Endothelial cell of umbilical vein (primary cell): ENCODE measurements around the gene DACT3. TPM values are rescaled to one million over a fixed set of nuclear protein-coding genes. Genes with fewer than 3 reads are reported as not detected.

ENCODE experiments used
- BruUV-seq: library from RNA; stranded (reverse); fragments of 400-500 nt; replicated peaks from 2 replicates; lab custom pipeline; 2021; lab: Mats Ljungman, UMichigan
- CTCF ChIA-PET: fragments of 300-600, 350-600 bp; sonication (Branson Sonifier 250); formaldehyde crosslinking; loops from one replicate; lab custom pipeline; 2021; ENCODE audit warnings: antibody characterized with exemption, inconsistent platforms; lab: Charles Lee
- POLR2A ChIA-PET: fragments of 300-600, 350-600 bp; sonication (Branson Sonifier 250); formaldehyde crosslinking; loops from one replicate; lab custom pipeline; 2021; ENCODE audit warnings: antibody characterized with exemption, inconsistent platforms; lab: Charles Lee
- DNase-seq: peaks from one replicate; pipeline ENCODE4 v3.0.0-alpha.2; 2011; ENCODE audit warnings: low read depth, low spot score
- FAIRE-seq: peaks from 2 replicates; lab custom pipeline; 2011; peaks lifted over from hg19 to GRCh38; lab: Jason Lieb, UNC
- H2AFZ ChIP-seq: 2 replicates; pipeline ENCODE4 v1.6.0; 2012; ENCODE audit warnings: low read depth, low read length, control low read depth, inconsistent platforms
- H3K27ac ChIP-seq: 2 replicates; pipeline ENCODE4 v1.5.1; 2011; ENCODE audit warnings: low read depth, mild to moderate bottlenecking, control low read depth, low read length, moderate library complexity; ENCODE audit not compliant: insufficient read depth
- H3K27me3 ChIP-seq, 2 experiments: 2 replicates each; pipeline versions ENCODE4 v1.6.0 to v1.6.1; 2011; ENCODE audit warnings: low read length in 2 of 2, mixed read lengths in 1 of 2; ENCODE audit not compliant: control insufficient read depth in 2 of 2, insufficient read depth in 2 of 2
- H3K36me3 ChIP-seq, 2 experiments: 2 replicates in 1 of 2; 3 replicates in 1 of 2; pipeline ENCODE4 v1.5.1; 2011; ENCODE audit warnings: low read length in 2 of 2, mild to moderate bottlenecking in 1 of 2, moderate library complexity in 1 of 2; ENCODE audit not compliant: control insufficient read depth in 2 of 2, insufficient read depth in 2 of 2; ENCODE audit errors: extremely low read depth in 1 of 2
- H3K4me1 ChIP-seq: 3 replicates; pipeline ENCODE4 v1.5.1; 2011; ENCODE audit warnings: mild to moderate bottlenecking, low read length; ENCODE audit not compliant: control insufficient read depth, insufficient read depth; ENCODE audit errors: extremely low read depth
- H3K4me2 ChIP-seq: 2 replicates; pipeline ENCODE4 v1.6.1; 2011; ENCODE audit warnings: low read length, control low read depth, mixed read lengths; ENCODE audit not compliant: insufficient read depth
- H3K4me3 ChIP-seq, 3 experiments: fragments of 200-600 bp in 1 of 3; sonication (generic), shearing (Covaris generic) in 1 of 3; replicated peaks in 1 of 3; 2 replicates each; pipeline ENCODE4 v1.5.1; 2011 to 2016; ENCODE audit warnings: control low read depth in 3 of 3, low read length in 3 of 3, mild to moderate bottlenecking in 2 of 3, inconsistent platforms in 1 of 3, low read depth in 1 of 3, moderate library complexity in 1 of 3; ENCODE audit not compliant: insufficient read depth in 1 of 3
- H3K79me2 ChIP-seq: 2 replicates; pipeline ENCODE4 v1.6.0; 2012; ENCODE audit warnings: low read length, inconsistent platforms; ENCODE audit not compliant: control insufficient read depth, insufficient read depth
- H3K9ac ChIP-seq: replicated peaks from 2 replicates; pipeline ENCODE3; 2011; ENCODE audit warnings: low read length, control low read depth; ENCODE audit not compliant: insufficient read depth; ENCODE audit errors: extremely low read depth
- H3K9me1 ChIP-seq: replicated peaks from 3 replicates; pipeline ENCODE4 v1.6.0; 2011; ENCODE audit warnings: mild to moderate bottlenecking, low read length; ENCODE audit not compliant: control insufficient read depth, insufficient read depth; ENCODE audit errors: extremely low read depth
- H3K9me3 ChIP-seq: replicated peaks from 2 replicates; pipeline ENCODE4 v1.5.1; 2012; ENCODE audit warnings: low read length, inconsistent platforms; ENCODE audit not compliant: control insufficient read depth, insufficient read depth
- H4K20me1 ChIP-seq: replicated peaks from 2 replicates; pipeline ENCODE3; 2011; ENCODE audit warnings: mild to moderate bottlenecking, low read length; ENCODE audit not compliant: control insufficient read depth, insufficient read depth; ENCODE audit errors: extremely low read depth
- CTCF ChIP-seq, 2 donors: IDR thresholded peaks; 1 replicate in 1 of 2; 2 replicates in 1 of 2; pipeline ENCODE4 v1.5.1; 2011; ENCODE audit warnings: low read length in 2 of 2, mild to moderate bottlenecking in 2 of 2, moderate library complexity in 2 of 2, control low read depth in 1 of 2, inconsistent platforms in 1 of 2, low read depth in 1 of 2; ENCODE audit not compliant: insufficient read depth in 1 of 2; ENCODE audit errors: extremely low read depth in 1 of 2
- EZH2 ChIP-seq: IDR thresholded peaks from 2 replicates; pipeline ENCODE4 v1.6.1; 2012; ENCODE audit warnings: borderline replicate concordance, low read depth, mild to moderate bottlenecking, moderate library complexity, low read length, inconsistent platforms; ENCODE audit not compliant: severe bottlenecking
- FOS ChIP-seq: IDR thresholded peaks from 2 replicates; pipeline ENCODE4 v1.6.1; 2011; ENCODE audit warnings: mild to moderate bottlenecking, low read length, moderate library complexity, borderline replicate concordance; ENCODE audit not compliant: insufficient read depth
- GATA2 ChIP-seq: IDR thresholded peaks from 2 replicates; pipeline ENCODE4 v1.7.0; 2011; ENCODE audit warnings: low read depth, mild to moderate bottlenecking, moderate library complexity, mixed read lengths, low read length; ENCODE audit not compliant: insufficient read length, insufficient read depth
- JUN ChIP-seq: IDR thresholded peaks from 2 replicates; pipeline ENCODE4 v1.6.1; 2011; ENCODE audit warnings: borderline replicate concordance, low read depth; ENCODE audit not compliant: insufficient read length, insufficient read depth
- MAX ChIP-seq: IDR thresholded peaks from 2 replicates; pipeline ENCODE4 v1.6.1; 2011; ENCODE audit not compliant: insufficient read depth, insufficient read length
- MYC ChIP-seq: IDR thresholded peaks from one replicate; pipeline ENCODE4 v1.6.1; 2011; ENCODE audit warnings: mild to moderate bottlenecking, low read depth, low read length
- POLR2A ChIP-seq: IDR thresholded peaks from 2 replicates; pipeline ENCODE4 v1.6.1; 2012; ENCODE audit warnings: low read depth, mild to moderate bottlenecking, control low read depth, low read length
- POLR2AphosphoS5 ChIP-seq: IDR thresholded peaks from 2 replicates; pipeline ENCODE4 v1.6.1; 2012; ENCODE audit warnings: low read depth, mild to moderate bottlenecking, control low read depth, low read length, moderate library complexity; ENCODE audit not compliant: insufficient read depth
- dilution Hi-C: fragments of 300-500 bp; cut with MboI; formaldehyde crosslinking; loops from one replicate; pipeline ENCODE4 v1.15.0; 2019; ENCODE audit warnings: low sequenced_read_pairs; ENCODE audit not compliant: extremely low pct_ligation_motif_present
- intact Hi-C: fragments of 100-400 bp; cut with micrococcal nuclease; formaldehyde crosslinking; loops from one replicate; pipeline ENCODE4 v1.10.0; 2022
- polyA plus RNA-seq, 4 experiments: library from polyadenylated mRNA; depleted of rRNA in 3 of 4; stranded (reverse) in 3 of 4; unstranded in 1 of 4; fragments of >200 nt; gene quantifications; 2 replicates each; pipeline versions ENCODE4 v1.2.1 to v1.2.3, GENCODE V29; 2011 to 2012; ENCODE audit warnings: missing spikeins in 1 of 4
- total RNA-seq: library from RNA; stranded (reverse); gene quantifications from 2 replicates; pipeline ENCODE4 v1.2.3, GENCODE V29; 2021

Gene DACT3
- total and polyA plus RNA-seq, 2 donors (not counting 3 experiments of a cell fraction or from before 2014, with no cell fraction given), result 0.22 to 0.76 TPM

GRCh38 chr19:46617601-46618000, 43.4 kb downstream of the DACT3 start:
- dilution Hi-C loops, result no loop called here
- Histone ChIP-seq H3K4me3 (no peak overlapping the region), H3K9me1 (no peaks in the 10 kb centered on the region), H2AFZ (no peak overlapping the region), H3K79me2 (no peaks in the 10 kb centered on the region), H3K27ac (no peak overlapping the region), H3K4me2 (no peak overlapping the region), H4K20me1 (no peaks in the 10 kb centered on the region), H3K27me3 (no peaks in the 10 kb centered on the region), H3K9ac (no peak overlapping the region), H3K4me1 (no peaks in the 10 kb centered on the region), H3K36me3 (no peaks in the 10 kb centered on the region), H3K9me3 (no peaks in the 10 kb centered on the region)
- TF ChIP-seq POLR2AphosphoS5, result no peak
- no peak for TF ChIP-seq EZH2
- TF ChIP-seq CTCF (IDR thresholded peaks at IDR 0.05; ENCODE audit: extremely low read depth in 1 of 2, insufficient read depth in 1 of 2, low read depth in 1 of 2, low read length in 2 of 2), result no peak
- TF ChIP-seq JUN, result no peak
- no peak for TF ChIP-seq POLR2A
- no peak for TF ChIP-seq FOS
- TF ChIP-seq MYC, result no peak
- TF ChIP-seq MAX, result no peak
- TF ChIP-seq GATA2, result no peak
- POLR2A ChIA-PET, result interaction anchor here (0.9 to 1.2 kb wide), 2 partner anchors 17 to 44 kb away, joined by 4 read pairs; partner anchors contain the start of genes CALM3 and DACT3
- FAIRE-seq (no peak), DNase-seq (no peak)
- intact Hi-C loops, result no loop called here
- BruUV-seq, result no TSS peak
- CTCF ChIA-PET, result interaction anchor here (0.6 to 13.9 kb wide), 22 partner anchors 11 to 223 kb away, joined by 3 to 422 read pairs (median 4); partner anchors contain the start of gene DACT3
